SK-N-SH treated with all-trans-retinoic acid at 6 μM for 48 hours (cell line): Measurements from ENCODE around the gene HIGD2A.
A peak's percentile ranks its signal among the peaks of the same experiment; 100 is the strongest.

Experiments
- ATAC-seq: fragments of 200-7000 bp; cut with Tn5 transposase; 3 replicates; pipeline ENCODE4 v1.9.1; 2020; ENCODE audit warnings: mild to moderate bottlenecking, moderate library complexity
- ARNTL ChIP-seq: fragments of 450-650 bp; formaldehyde crosslinking; IDR thresholded peaks from 2 replicates; pipeline ENCODE4 v1.5.0; 2020; ENCODE audit warnings: low read depth, mild to moderate bottlenecking, moderate library complexity, borderline replicate concordance
- BACH2 ChIP-seq: fragments of 250-450 bp; sonication (Bioruptor Pico); IDR thresholded peaks from 2 replicates; pipeline ENCODE4 v1.9.0; 2021; ENCODE audit warnings: mild to moderate bottlenecking, borderline replicate concordance
- CREB5 ChIP-seq: fragments of 250-450 bp; sonication (Bioruptor Pico); IDR thresholded peaks from 2 replicates; pipeline ENCODE4 v1.5.1; 2020; ENCODE audit warnings: low read depth, mild to moderate bottlenecking, moderate library complexity
- CSDC2 ChIP-seq: fragments of 250-450 bp; sonication (Bioruptor Pico); IDR thresholded peaks from 2 replicates; pipeline ENCODE4 v1.5.0; 2020; ENCODE audit warnings: mild to moderate bottlenecking, moderate library complexity
- CSRNP3 ChIP-seq: fragments of 250-450 bp; sonication (Bioruptor Pico); IDR thresholded peaks from 2 replicates; pipeline ENCODE4 v1.5.1; 2021; ENCODE audit warnings: mild to moderate bottlenecking, moderate library complexity
- ESRRG ChIP-seq: fragments of 250-450 bp; sonication (Bioruptor Pico); IDR thresholded peaks from 2 replicates; pipeline ENCODE4 v1.6.1; 2021; ENCODE audit warnings: mild to moderate bottlenecking
- ISL1 ChIP-seq: fragments of 250-450 bp; sonication (Bioruptor Pico); IDR thresholded peaks from 2 replicates; pipeline ENCODE4 v2.1.2; 2022; ENCODE audit warnings: mild to moderate bottlenecking, moderate library complexity
- OSR1 ChIP-seq: fragments of 250-450 bp; sonication (Bioruptor Pico); IDR thresholded peaks from 2 replicates; pipeline ENCODE4 v1.8.0; 2022; ENCODE audit warnings: moderate library complexity, mild to moderate bottlenecking, inconsistent platforms
- POU6F1 ChIP-seq: fragments of 250-450 bp; sonication (Bioruptor Pico); IDR thresholded peaks from 2 replicates; pipeline ENCODE4 v1.8.0; 2021; ENCODE audit warnings: low read depth, mild to moderate bottlenecking, moderate library complexity, borderline replicate concordance
- PPARA ChIP-seq: fragments of 250-450 bp; sonication (Bioruptor Pico); IDR thresholded peaks from 2 replicates; pipeline ENCODE4 v1.5.0; 2020; ENCODE audit warnings: mild to moderate bottlenecking, borderline replicate concordance
- RARB ChIP-seq: fragments of 250-450 bp; sonication (Bioruptor Pico); IDR thresholded peaks from 2 replicates; pipeline ENCODE4 v1.8.0; 2021; ENCODE audit warnings: mild to moderate bottlenecking, moderate library complexity
- SNAI2 ChIP-seq: fragments of 250-450 bp; sonication (Bioruptor Pico); IDR thresholded peaks from 2 replicates; pipeline ENCODE4 v1.5.0; 2020; ENCODE audit warnings: mild to moderate bottlenecking, moderate library complexity
- TCF4 ChIP-seq: fragments of 250-450 bp; sonication (Bioruptor Pico); IDR thresholded peaks from 2 replicates; pipeline ENCODE4 v1.8.0; 2021; ENCODE audit warnings: mild to moderate bottlenecking, moderate library complexity, borderline replicate concordance
- TOX ChIP-seq: fragments of 250-450 bp; sonication (Bioruptor Pico); IDR thresholded peaks from 2 replicates; pipeline ENCODE4 v1.8.0; 2021; ENCODE audit warnings: mild to moderate bottlenecking, moderate library complexity, borderline replicate concordance
- ZC3H10 ChIP-seq: fragments of 250-450 bp; sonication (Bioruptor Pico); IDR thresholded peaks from 2 replicates; pipeline ENCODE4 v1.5.1; 2021; ENCODE audit warnings: mild to moderate bottlenecking, moderate library complexity
- ZFP3 ChIP-seq: fragments of 250-450 bp; sonication (Bioruptor Pico); IDR thresholded peaks from 2 replicates; pipeline ENCODE4 v1.5.0; 2020; ENCODE audit warnings: mild to moderate bottlenecking, moderate library complexity
- ZFP30 ChIP-seq: fragments of 450-650 bp; formaldehyde crosslinking; IDR thresholded peaks from 2 replicates; pipeline ENCODE4 v1.5.0; 2022; ENCODE audit warnings: mild to moderate bottlenecking, moderate library complexity
- ZNF565 ChIP-seq: fragments of 450-650 bp; formaldehyde crosslinking; conservative IDR thresholded peaks from 2 replicates; pipeline ENCODE4 v1.5.0; 2020; ENCODE audit warnings: low read depth, mild to moderate bottlenecking, moderate library complexity
- ZNF70 ChIP-seq: fragments of 450-650 bp; formaldehyde crosslinking; IDR thresholded peaks from 2 replicates; pipeline ENCODE4 v1.5.0; 2020; ENCODE audit warnings: mild to moderate bottlenecking, moderate library complexity
- ZNF8 ChIP-seq: fragments of 450-650 bp; formaldehyde crosslinking; IDR thresholded peaks from 2 replicates; pipeline ENCODE4 v1.5.0; 2020; ENCODE audit warnings: mild to moderate bottlenecking, moderate library complexity
- TF ChIP-seq, protein P1 (sequence below): fragments of 250-450 bp; sonication (Bioruptor Pico); IDR thresholded peaks from 2 replicates; pipeline ENCODE4 v1.5.0; 2020; ENCODE audit warnings: mild to moderate bottlenecking, moderate library complexity
- TF ChIP-seq, protein P2 (sequence below): fragments of 250-450 bp; sonication (Bioruptor Pico); IDR thresholded peaks from 2 replicates; pipeline ENCODE4 v1.8.0; 2020; ENCODE audit warnings: mild to moderate bottlenecking, moderate library complexity, borderline replicate concordance

HIGD2A gene

DNA sequence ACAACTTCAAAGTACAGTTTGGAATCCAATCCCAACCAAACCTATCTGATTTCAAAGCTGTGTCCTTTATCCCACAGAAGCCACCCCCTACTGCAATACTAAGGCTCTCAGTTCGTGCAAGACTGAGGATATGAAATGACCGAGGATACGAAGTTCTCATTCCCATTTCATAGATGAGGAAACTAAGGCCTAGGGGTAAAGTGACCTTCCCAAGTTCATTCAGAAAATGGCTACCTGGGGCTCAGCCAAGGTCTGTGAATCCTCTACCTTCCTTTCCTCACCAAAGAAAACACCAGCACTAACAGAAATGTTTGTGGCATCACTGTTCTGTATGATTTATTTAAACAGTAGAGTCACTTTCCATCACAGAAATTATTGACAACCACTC lies 32.4 kb upstream of the HIGD2A start:
- TF ChIP-seq POU6F1 (no peak), PPARA (CRISPR knock-in tag) (no peak), TOX (no peak)
- ATAC-seq, result no peak

- ATAC-seq, result no peak
- TF ChIP-seq ZNF565 (CRISPR knock-in tag) (no peak), ESRRG (no peak), PPARA (CRISPR knock-in tag) (no peak), TCF4 (CRISPR knock-in tag) (no peak), CSDC2 (CRISPR knock-in tag) (no peak), SNAI2 (CRISPR knock-in tag) (no peak), CSRNP3 (CRISPR knock-in tag) (no peak), ZNF70 (CRISPR knock-in tag) (no peak), ZNF8 (no peak), ZFP3 (CRISPR knock-in tag) (no peak), ZFP30 (no peak), ISL1 (no peak), ARNTL (no peak)
- TF ChIP-seq, protein P1, sequence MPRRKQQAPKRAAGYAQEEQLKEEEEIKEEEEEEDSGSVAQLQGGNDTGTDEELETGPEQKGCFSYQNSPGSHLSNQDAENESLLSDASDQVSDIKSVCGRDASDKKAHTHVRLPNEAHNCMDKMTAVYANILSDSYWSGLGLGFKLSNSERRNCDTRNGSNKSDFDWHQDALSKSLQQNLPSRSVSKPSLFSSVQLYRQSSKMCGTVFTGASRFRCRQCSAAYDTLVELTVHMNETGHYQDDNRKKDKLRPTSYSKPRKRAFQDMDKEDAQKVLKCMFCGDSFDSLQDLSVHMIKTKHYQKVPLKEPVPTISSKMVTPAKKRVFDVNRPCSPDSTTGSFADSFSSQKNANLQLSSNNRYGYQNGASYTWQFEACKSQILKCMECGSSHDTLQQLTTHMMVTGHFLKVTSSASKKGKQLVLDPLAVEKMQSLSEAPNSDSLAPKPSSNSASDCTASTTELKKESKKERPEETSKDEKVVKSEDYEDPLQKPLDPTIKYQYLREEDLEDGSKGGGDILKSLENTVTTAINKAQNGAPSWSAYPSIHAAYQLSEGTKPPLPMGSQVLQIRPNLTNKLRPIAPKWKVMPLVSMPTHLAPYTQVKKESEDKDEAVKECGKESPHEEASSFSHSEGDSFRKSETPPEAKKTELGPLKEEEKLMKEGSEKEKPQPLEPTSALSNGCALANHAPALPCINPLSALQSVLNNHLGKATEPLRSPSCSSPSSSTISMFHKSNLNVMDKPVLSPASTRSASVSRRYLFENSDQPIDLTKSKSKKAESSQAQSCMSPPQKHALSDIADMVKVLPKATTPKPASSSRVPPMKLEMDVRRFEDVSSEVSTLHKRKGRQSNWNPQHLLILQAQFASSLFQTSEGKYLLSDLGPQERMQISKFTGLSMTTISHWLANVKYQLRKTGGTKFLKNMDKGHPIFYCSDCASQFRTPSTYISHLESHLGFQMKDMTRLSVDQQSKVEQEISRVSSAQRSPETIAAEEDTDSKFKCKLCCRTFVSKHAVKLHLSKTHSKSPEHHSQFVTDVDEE, result no peak
- TF ChIP-seq, all 23 proteins: peak for 0
These were observed 28.9 kb upstream of the HIGD2A start for GRCh38 chr5:176359658-176360057.

- ATAC-seq, result peak; percentile 33
- TF ChIP-seq BACH2 (CRISPR knock-in tag) (no peak), SNAI2 (CRISPR knock-in tag) (no peak), CSDC2 (CRISPR knock-in tag) (no peak), POU6F1 (no peak), TOX (no peak), ZNF70 (CRISPR knock-in tag) (no peak), CSRNP3 (CRISPR knock-in tag) (no peak), ZC3H10 (CRISPR knock-in tag) (no peak), ZNF565 (CRISPR knock-in tag) (no peak), RARB (CRISPR knock-in tag) (no peak), ESRRG (no peak), TCF4 (CRISPR knock-in tag) (no peak), ZFP30 (no peak), OSR1 (CRISPR knock-in tag) (no peak), PPARA (CRISPR knock-in tag) (no peak), CREB5 (CRISPR knock-in tag) (no peak)
- TF ChIP-seq, protein P1, result no peak
- TF ChIP-seq, protein P2, sequence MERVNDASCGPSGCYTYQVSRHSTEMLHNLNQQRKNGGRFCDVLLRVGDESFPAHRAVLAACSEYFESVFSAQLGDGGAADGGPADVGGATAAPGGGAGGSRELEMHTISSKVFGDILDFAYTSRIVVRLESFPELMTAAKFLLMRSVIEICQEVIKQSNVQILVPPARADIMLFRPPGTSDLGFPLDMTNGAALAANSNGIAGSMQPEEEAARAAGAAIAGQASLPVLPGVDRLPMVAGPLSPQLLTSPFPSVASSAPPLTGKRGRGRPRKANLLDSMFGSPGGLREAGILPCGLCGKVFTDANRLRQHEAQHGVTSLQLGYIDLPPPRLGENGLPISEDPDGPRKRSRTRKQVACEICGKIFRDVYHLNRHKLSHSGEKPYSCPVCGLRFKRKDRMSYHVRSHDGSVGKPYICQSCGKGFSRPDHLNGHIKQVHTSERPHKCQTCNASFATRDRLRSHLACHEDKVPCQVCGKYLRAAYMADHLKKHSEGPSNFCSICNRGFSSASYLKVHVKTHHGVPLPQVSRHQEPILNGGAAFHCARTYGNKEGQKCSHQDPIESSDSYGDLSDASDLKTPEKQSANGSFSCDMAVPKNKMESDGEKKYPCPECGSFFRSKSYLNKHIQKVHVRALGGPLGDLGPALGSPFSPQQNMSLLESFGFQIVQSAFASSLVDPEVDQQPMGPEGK (CRISPR knock-in tag), result no peak
These were observed 27.6 kb upstream of the HIGD2A start for GRCh38 chr5:176360894-176361436.
